H1 (cell line): ENCODE data around the gene CXCL5. TPM values are rescaled to one million over a fixed set of nuclear protein-coding genes. Genes with fewer than 3 reads are reported as not detected.

Experiments
- EZH2 ChIP-seq: fragments of 200-600 bp; sonication (generic); IDR thresholded peaks from 2 replicates; pipeline ENCODE4 v1.7.1; 2012; ENCODE audit warnings: low read depth, mild to moderate bottlenecking, moderate library complexity, low read length, inconsistent platforms; ENCODE audit not compliant: severe bottlenecking
- RBBP5 ChIP-seq: IDR thresholded peaks from 2 replicates; pipeline ENCODE4 v1.7.1; 2012; ENCODE audit warnings: low read depth, mild to moderate bottlenecking, inconsistent platforms, low read length, moderate library complexity, borderline replicate concordance
- YY1 ChIP-seq: IDR thresholded peaks from 2 replicates; pipeline ENCODE4 v1.6.1; 2011; ENCODE audit warnings: low read depth, mild to moderate bottlenecking, low read length
- polyA plus RNA-seq, 7 experiments: library from polyadenylated mRNA; depleted of rRNA in 3 of 7; stranded (reverse) in 5 of 7; unstranded in 2 of 7; fragments of >200 nt in 5 of 7; fragments of 200-250 nt in 2 of 7; gene quantifications; 1 replicate in 5 of 7; 2 replicates in 1 of 7; 4 replicates in 1 of 7; pipeline versions ENCODE4 v1.2.1 to v1.2.3, GENCODE V29; 2011 to 2013; ENCODE audit warnings: missing spikeins in 2 of 7, mixed read lengths in 2 of 7
- total RNA-seq: library from RNA; stranded (reverse); fragmentation: NEBNext Ultra II Directional; extraction: Animal tissue kit (Norgen Biotek cat#: 25700); gene quantifications from 2 replicates; pipeline ENCODE4 v1.2.1, GENCODE V29; 2021

Gene CXCL5
- total and polyA plus RNA-seq, 2 of the 8 experiments (the other 6 are each of a cell fraction or from before 2014, with no cell fraction given): 10.9 to 15.6 TPM

DNA sequence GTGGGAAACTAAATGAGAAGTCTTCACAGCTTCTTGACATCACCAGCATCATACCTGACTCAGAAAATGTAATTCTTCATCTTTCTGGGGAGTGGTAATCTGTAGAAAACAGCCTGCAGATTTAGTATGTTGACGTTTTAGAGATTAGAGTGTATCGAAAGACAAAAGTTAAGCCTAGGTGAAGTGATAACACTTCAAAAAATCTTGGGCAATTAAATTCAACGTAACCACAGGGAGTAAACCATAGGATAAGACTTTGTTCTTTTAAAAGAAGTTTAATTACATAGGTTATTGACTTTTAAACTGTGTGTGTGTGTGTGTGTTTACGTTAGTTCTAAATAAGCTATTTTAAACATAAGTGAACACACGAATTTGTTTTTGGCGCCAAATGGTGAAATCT, 1.8 kb upstream of the CXCL5 start (continued):
- TF ChIP-seq RBBP5 (no peak), EZH2 (no peak), YY1 (no peak)
- TF ChIP-seq, all 59 proteins: peak for 0
